NCI-H2107 (cell line): ENCODE data around the gene SMIM43.
"Not testable (repeated sequence)": the region's sequence is repeated elsewhere in the genome, so short reads cannot be mapped to it uniquely, and the experiment has no call there.

ENCODE experiments used
- DNase-seq: peaks from one replicate; lab custom pipeline; 2025; lab: John Stamatoyannopoulos, UW

The SMIM43 gene

GRCh38 chr4:121783210-121783609 is 18.2 kb upstream of the SMIM43 start:
- no peak for DNase-seq

- no peak for DNase-seq
These were observed 14.1 kb upstream of the SMIM43 start for GRCh38 chr4:121778991-121779628.

- no peak for DNase-seq
These were observed 12.7 kb upstream of the SMIM43 start for GRCh38 chr4:121777625-121778024.

- no peak for DNase-seq
These were observed 11.8 kb upstream of the SMIM43 start for GRCh38 chr4:121776610-121777401.

GRCh38 chr4:121773883-121774282 is 8.9 kb upstream of the SMIM43 start:
- no peak for DNase-seq

- no peak for DNase-seq
These were observed 6.9 kb upstream of the SMIM43 start for GRCh38 chr4:121771869-121772268.

- no peak for DNase-seq
These were observed 4.4 kb upstream of the SMIM43 start for GRCh38 chr4:121769341-121769740.

- no peak for DNase-seq
These were observed 2.2 kb upstream of the SMIM43 start for GRCh38 chr4:121767166-121767565.

GRCh38 chr4:121765971-121766538 is 1.1 kb upstream of the SMIM43 start:
- no peak for DNase-seq

- no peak for DNase-seq
These were observed 373 bp upstream of the SMIM43 start for GRCh38 chr4:121765368-121765705.

GRCh38 chr4:121764303-121764701 is 662 bp downstream of the SMIM43 start:
- no peak for DNase-seq

- DNase-seq: no peak
These were observed 4.8 kb downstream of the SMIM43 start for GRCh38 chr4:121760205-121760604.

- no peak for DNase-seq
These were observed 5.9 kb downstream of the SMIM43 start for GRCh38 chr4:121758925-121759568.

GRCh38 chr4:121752142-121752541 is 12.8 kb downstream of the SMIM43 start:
- DNase-seq: not testable (repeated sequence)

- DNase-seq: no peak
These were observed 15.7 kb downstream of the SMIM43 start for GRCh38 chr4:121749225-121749624.

GRCh38 chr4:121742794-121743193 is 22.2 kb downstream of the SMIM43 start:
- no peak for DNase-seq

GRCh38 chr4:121741751-121742150 is 23.2 kb downstream of the SMIM43 start:
- no peak for DNase-seq

GRCh38 chr4:121740796-121741409 is 24.1 kb downstream of the SMIM43 start:
- no peak for DNase-seq

GRCh38 chr4:121739575-121739974 is 25.4 kb downstream of the SMIM43 start:
- no peak for DNase-seq

- DNase-seq: no peak
These were observed 26.0 kb downstream of the SMIM43 start for GRCh38 chr4:121738780-121739535.

GRCh38 chr4:121737846-121738554 is 27.0 kb downstream of the SMIM43 start:
- no peak for DNase-seq
